Muscle layer of colon (tissue), 2 donors: ENCODE measurements around the gene ADAMTSL3.
"Not testable (repeated sequence)": the region's sequence is repeated elsewhere in the genome, so short reads cannot be mapped to it uniquely, and the experiment has no call there.

Experiments used
- H3K27ac ChIP-seq: one replicate; pipeline ENCODE4 v1.7.0; 2013; ENCODE audit warnings: low read depth, mild to moderate bottlenecking, low read length, moderate library complexity
- H3K27me3 ChIP-seq, 2 donors: one replicate each; pipeline ENCODE4 v1.7.0; 2013; ENCODE audit warnings: low read length in 2 of 2, mild to moderate bottlenecking in 2 of 2; ENCODE audit not compliant: insufficient read depth in 2 of 2, control insufficient read depth in 1 of 2
- H3K36me3 ChIP-seq: one replicate; pipeline ENCODE4 v1.7.0; 2013; ENCODE audit warnings: mild to moderate bottlenecking, low read length; ENCODE audit not compliant: insufficient read depth
- H3K4me1 ChIP-seq: one replicate; pipeline ENCODE4 v1.7.0; 2013; ENCODE audit warnings: mild to moderate bottlenecking, low read length; ENCODE audit not compliant: insufficient read depth
- H3K4me3 ChIP-seq, 2 donors: one replicate each; pipeline ENCODE4 v1.7.0; 2013; ENCODE audit warnings: low read length in 2 of 2, low read depth in 1 of 2, mild to moderate bottlenecking in 1 of 2, moderate library complexity in 1 of 2
- H3K9ac ChIP-seq: one replicate; pipeline ENCODE4 v1.7.0; 2013; ENCODE audit warnings: low read length
- H3K9me3 ChIP-seq: one replicate; pipeline ENCODE4 v1.7.0; 2013; ENCODE audit warnings: mild to moderate bottlenecking, low read length
- donor health status: abdominal sarcoma.
- donor health status: Adenocarcinoma of cecum.

The ADAMTSL3 gene

DNA sequence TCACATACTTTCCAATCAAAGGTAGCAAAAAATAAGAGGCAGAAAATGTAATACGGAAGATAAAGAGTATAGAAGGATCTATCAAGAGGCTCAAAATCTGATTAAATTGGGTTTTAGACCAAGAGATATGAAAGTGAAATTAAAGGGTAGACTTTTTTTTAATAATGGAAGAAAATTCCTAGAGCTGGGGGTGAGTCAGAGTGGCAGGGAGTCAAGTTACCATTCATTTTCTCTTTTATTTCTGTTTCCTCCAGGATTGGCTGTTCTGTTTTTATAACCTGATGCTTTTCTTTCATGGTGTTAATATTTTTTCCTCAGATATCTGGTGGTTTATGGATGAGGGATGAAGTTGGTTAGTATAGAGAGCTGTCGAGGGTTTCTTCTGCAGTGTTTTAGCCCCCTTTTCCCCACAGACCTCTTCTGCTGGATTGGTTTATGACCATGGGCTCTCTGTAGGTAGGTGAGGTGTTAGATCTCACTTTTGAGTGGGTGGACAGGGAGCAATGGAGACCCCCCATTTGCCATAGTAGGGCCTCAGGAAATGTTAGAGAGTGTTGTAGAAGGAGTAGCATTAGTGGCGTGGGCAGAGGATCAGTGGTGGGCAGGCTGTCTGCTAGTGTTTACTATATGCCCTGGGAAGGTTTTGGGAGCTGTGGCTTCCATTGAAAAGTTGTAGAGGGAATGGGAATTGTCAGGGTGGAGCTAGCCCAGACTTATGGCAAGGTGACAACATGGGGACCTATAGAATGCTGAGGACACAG, 380.1 kb downstream of the ADAMTSL3 start:
- Histone ChIP-seq H3K9ac (no peak overlapping the region), H3K36me3 (peaks cover 31% of the 10 kb centered on the region), H3K9me3 (peaks cover 5% of the 10 kb centered on the region), H3K27ac (no peak overlapping the region), H3K4me3 (no peak overlapping the region), H3K4me1 (peaks cover 10% of the 10 kb centered on the region), H3K27me3 (no peaks in the 10 kb centered on the region)

DNA sequence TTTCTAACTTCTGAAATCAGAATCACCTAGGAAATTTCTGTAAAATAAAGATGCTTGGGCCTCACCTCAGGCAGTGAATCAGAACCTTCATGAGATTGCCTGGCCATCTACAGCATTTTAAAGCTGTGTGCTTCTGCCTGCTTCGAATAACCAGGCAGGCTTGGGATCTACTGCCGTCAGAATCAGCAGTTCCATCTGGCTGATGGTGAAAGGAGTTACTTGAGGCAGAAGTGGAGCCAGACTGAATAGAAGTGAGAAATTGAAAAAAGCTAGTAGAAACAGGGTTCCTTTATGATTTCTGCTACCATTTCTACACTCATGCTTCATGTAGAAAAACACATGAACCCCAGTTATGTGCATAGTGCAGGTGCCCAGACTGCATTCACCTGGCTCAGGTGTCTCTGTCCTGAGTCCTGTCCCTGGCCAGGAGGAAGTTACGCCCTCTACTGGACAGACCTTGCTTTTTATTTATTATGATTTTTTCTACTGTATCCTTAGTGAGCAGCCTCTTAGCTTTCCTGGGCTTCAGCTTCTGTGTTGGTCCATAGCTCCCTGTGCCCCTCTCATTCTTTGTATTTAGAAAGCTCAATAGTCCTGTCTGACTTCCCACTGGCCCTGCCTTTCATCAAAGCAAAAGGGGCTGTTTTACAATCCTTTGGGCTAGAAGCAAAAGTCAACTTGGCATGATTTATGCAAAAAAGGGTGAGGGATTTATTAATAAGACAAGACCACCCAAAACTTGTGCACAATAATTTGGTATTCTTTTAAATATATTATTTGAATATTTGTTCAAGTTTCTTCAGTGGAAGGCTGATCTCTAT, 380.9 kb downstream of the ADAMTSL3 start:
- no peak overlapping the region for H3K4me3 ChIP-seq
- H3K4me1 ChIP-seq, result peaks cover 10% of the 10 kb centered on the region
- H3K9me3 ChIP-seq, result no peaks in the 10 kb centered on the region
- H3K9ac ChIP-seq, result no peak overlapping the region
- peaks cover 28% of the 10 kb centered on the region for H3K36me3 ChIP-seq
- H3K27me3 ChIP-seq, result no peaks in the 10 kb centered on the region
- no peak overlapping the region for H3K27ac ChIP-seq

DNA sequence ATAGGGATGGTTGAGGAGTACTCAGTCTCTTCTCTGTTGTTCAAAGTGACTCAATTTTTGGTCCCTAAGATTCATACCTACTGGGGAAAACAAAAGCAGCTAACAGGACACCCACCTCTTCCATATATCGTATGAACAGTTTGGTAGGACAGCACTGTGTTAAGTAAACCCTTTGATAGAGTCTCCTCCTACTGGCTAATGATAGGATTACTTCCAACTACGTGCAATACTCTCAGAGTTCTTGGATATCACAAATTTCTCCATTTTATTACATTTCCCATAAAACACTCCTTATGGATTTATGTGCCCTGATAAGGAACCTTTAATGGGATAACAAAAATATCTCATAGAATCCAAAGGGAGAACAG, 381.5 kb downstream of the ADAMTSL3 start:
- Histone ChIP-seq H3K36me3 (peaks cover 28% of the 10 kb centered on the region), H3K9ac (no peak overlapping the region), H3K4me3 (no peak overlapping the region), H3K27ac (no peak overlapping the region), H3K9me3 (no peaks in the 10 kb centered on the region), H3K27me3 (no peaks in the 10 kb centered on the region), H3K4me1 (peaks cover 10% of the 10 kb centered on the region)

DNA sequence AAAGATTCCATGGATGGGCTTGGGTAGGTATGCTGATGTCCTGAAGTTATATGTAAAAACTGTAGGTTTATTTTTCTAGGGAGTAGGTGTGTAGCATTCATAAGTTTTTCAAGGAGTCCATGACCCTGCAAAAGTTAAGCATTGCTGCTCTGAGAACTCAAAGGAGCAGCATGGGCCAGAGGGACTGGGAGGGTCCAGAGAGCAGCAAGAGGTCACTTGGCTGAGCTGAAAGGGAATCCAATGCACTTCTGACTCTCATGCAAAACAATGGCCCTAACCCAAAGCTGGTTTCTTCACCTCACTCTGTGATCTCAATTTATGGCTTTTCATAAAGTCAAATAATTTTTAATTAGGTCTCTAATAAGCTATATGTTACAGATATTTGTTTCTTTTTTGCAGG, 383.4 kb downstream of the ADAMTSL3 start:
- H3K9ac ChIP-seq, result no peak overlapping the region
- H3K36me3 ChIP-seq, result peaks cover 25% of the 10 kb centered on the region
- H3K4me3 ChIP-seq, result no peak overlapping the region
- H3K4me1 ChIP-seq, result peaks cover 10% of the 10 kb centered on the region
- H3K9me3 ChIP-seq, result no peaks in the 10 kb centered on the region
- H3K27me3 ChIP-seq, result no peaks in the 10 kb centered on the region
- no peak overlapping the region for H3K27ac ChIP-seq

DNA sequence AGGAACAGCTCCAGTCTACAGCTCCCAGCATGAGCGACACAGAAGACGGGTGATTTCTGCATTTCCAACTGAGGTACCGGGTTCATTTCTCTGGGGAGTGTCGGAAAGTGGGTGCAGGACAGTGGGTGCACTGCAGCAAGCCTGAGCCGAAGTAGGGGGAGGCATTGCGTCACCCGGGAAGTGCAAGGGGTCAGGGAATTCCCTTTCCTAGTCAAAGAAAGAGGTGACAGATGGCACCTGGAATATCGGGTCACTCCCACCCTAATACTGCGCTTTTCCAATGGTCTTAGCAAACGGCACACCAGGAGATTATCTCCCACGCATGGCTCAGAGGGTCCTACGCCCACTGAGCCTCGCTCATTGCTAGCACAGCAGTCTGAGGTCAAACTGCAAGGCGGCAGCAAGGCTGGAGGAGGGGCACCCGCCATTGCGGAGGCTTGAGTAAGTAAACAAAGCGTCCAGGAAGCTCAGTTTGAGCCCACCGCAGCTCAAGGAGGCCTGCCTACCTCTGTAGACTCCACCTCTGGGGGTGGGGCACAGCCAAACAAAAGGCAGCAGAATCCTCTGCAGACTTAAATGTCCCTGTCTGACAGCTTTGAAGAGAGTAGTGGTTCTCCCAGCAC, 388.6 kb downstream of the ADAMTSL3 start:
- H3K4me3 ChIP-seq, H3K4me1 ChIP-seq, H3K27me3 ChIP-seq, H3K36me3 ChIP-seq, H3K9ac ChIP-seq, H3K27ac ChIP-seq, H3K9me3 ChIP-seq: not testable (repeated sequence)

DNA sequence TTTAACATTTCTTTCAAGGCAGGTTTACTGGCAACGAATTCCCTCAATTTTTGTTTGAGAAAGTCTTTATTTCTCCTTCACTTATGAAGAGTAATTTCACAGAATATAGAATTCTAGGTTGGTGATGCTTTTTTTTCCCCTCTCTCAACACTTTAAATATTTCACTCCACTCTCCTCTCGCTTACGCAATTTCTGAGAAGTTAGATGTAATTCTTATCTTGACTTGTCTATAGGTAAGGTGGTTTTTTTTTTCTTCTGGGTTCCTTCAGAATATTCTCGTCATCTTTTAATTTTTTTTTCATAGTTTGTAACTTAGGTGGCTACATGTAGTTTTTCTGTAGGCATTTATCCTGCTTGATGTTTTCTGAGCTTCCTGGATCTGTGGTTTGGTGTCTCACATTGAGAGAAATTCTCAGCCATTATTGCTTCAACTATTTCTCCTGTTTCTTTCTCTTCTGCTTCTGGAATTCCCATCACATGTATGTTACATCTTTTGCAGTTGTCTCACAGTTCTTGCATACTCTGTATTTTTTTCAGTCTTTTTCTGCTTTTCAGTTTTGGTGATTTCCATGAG, 392.2 kb downstream of the ADAMTSL3 start:
- no peaks in the 10 kb centered on the region for H3K9me3 ChIP-seq
- no peaks in the 10 kb centered on the region for H3K36me3 ChIP-seq
- no peak overlapping the region for H3K4me3 ChIP-seq
- no peaks in the 10 kb centered on the region for H3K27me3 ChIP-seq
- no peaks in the 10 kb centered on the region for H3K4me1 ChIP-seq
- H3K9ac ChIP-seq, result no peak overlapping the region
- H3K27ac ChIP-seq, result no peak overlapping the region

DNA sequence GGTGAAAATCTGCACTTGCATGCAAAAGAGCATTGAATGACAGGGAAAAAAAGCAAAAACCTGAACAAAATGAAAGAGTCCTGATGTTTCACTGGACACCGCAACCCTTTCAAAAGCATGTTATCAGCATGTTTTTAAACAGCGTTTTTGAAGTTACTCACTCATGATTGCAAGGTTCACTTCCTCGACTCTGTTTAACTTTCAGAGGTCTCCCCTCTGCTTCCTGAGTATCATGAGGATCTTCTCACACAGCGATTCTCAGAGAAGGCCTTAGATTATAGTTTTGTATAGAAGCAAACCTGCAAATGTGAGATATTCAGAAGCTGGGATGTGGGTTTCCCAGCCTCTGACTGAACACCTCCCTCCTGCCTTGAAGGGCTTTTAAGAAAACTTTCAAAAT, 395.6 kb downstream of the ADAMTSL3 start:
- H3K4me1 ChIP-seq, H3K9me3 ChIP-seq, H3K27ac ChIP-seq, H3K27me3 ChIP-seq, H3K36me3 ChIP-seq, H3K9ac ChIP-seq, H3K4me3 ChIP-seq: not testable (repeated sequence)

DNA sequence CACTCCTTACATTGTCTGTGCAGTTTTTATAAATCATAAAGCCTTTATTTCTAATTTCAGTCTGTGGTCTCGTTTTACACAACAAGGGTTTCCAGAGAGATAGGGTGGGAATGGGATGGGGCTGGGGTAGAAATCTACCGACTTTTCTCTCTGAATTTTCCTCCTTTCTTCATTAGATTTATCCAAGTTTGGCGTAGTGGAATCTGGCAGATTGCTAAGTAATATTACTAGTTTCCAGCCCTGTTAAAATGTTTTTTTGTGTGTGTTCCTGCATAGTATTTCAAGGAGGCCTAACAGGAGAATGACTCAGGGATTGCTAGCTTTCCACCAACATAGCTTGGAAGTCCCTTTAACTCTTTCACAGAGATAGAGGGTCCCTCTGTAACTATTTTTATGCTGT, 396.2 kb downstream of the ADAMTSL3 start:
- H3K36me3 ChIP-seq, result no peaks in the 10 kb centered on the region
- no peaks in the 10 kb centered on the region for H3K4me1 ChIP-seq
- H3K9ac ChIP-seq, result no peak overlapping the region
- H3K27me3 ChIP-seq, result no peaks in the 10 kb centered on the region
- no peak overlapping the region for H3K27ac ChIP-seq
- no peak overlapping the region for H3K4me3 ChIP-seq
- no peaks in the 10 kb centered on the region for H3K9me3 ChIP-seq

DNA sequence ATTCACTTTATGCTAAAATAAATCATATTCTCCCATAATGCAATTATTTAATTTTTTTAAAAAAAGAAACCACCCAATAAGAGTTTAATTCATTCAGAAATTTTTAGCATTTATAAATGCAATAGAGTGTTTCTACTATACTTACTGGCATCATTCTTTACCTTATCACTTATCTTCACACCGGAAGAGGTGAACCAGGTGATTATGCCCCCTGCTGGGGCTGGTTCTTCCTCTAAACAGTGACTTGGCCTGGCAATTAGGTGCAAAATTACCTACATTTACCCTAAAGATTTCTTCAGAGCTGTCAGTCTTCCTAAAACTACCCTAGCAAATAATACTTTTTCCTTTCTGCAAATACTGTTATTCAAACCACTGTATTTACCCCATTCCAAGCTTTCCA, 397.2 kb downstream of the ADAMTSL3 start:
- H3K4me3 ChIP-seq, H3K9ac ChIP-seq, H3K27me3 ChIP-seq, H3K27ac ChIP-seq, H3K4me1 ChIP-seq, H3K9me3 ChIP-seq, H3K36me3 ChIP-seq: not testable (repeated sequence)

DNA sequence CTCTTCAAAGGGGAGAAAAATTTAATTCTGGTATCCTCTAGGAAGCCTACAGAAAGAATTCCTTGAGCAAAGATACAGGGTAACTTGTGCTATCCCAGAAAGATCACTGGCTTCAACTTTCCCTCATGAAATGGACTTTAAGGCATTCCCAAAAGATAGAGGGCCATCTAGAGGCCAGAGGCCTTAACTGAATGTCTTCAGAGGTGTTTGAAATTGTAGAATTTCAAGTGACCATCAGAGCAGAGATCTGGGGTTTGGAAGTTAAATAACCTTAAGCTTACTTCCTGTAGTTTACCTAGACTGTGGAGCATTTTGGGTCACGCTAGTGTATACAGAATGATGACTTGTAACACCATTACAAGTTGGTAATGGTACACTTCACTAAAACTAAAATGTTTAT, 400.6 kb downstream of the ADAMTSL3 start:
- not testable (repeated sequence) for H3K27me3 ChIP-seq

DNA sequence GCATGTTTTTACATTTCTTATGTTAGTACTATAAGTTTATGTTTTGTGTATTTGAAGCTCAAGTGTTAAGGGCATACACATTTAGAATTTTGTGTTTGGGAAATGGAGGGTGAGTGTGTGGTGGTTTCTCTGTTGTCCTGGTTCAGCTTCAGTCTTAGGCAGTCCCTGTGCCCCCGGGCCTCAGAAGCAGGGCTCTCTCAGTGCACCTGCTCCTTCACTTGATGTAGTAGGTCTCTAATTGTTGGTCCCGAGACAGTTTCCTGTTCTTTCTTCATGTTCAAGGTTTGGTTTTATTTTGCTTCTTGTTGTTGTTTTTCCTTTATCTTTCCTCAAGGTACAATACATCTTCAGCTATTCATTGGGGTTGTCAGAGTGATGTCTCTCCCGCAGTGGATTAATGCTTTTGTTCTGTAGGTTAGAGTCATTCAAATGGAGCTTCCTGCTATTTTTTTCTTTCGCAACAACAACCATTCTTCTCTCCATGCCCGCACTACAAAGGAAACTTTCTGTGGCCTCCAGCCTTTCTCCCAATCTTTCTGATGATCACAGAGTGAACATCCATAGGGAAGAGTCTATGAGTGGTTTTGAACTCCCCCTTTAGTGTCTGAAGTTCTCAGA, 403.9 kb downstream of the ADAMTSL3 start:
- no peaks in the 10 kb centered on the region for H3K27me3 ChIP-seq
- no peaks in the 10 kb centered on the region for H3K36me3 ChIP-seq
- no peaks in the 10 kb centered on the region for H3K4me1 ChIP-seq
- no peaks in the 10 kb centered on the region for H3K9me3 ChIP-seq
- no peak overlapping the region for H3K9ac ChIP-seq
- no peak overlapping the region for H3K4me3 ChIP-seq
- no peak overlapping the region for H3K27ac ChIP-seq

More for the DNA sequence above, 400.6 kb downstream of the ADAMTSL3 start:
- H3K4me1 ChIP-seq, H3K4me3 ChIP-seq, H3K9ac ChIP-seq, H3K27ac ChIP-seq, H3K9me3 ChIP-seq, H3K36me3 ChIP-seq: not testable (repeated sequence)
